ENCODE data around the gene GABARAP.
A peak's percentile ranks its signal among the peaks of the same experiment; 100 is the strongest.

Gene GABARAP

DNA sequence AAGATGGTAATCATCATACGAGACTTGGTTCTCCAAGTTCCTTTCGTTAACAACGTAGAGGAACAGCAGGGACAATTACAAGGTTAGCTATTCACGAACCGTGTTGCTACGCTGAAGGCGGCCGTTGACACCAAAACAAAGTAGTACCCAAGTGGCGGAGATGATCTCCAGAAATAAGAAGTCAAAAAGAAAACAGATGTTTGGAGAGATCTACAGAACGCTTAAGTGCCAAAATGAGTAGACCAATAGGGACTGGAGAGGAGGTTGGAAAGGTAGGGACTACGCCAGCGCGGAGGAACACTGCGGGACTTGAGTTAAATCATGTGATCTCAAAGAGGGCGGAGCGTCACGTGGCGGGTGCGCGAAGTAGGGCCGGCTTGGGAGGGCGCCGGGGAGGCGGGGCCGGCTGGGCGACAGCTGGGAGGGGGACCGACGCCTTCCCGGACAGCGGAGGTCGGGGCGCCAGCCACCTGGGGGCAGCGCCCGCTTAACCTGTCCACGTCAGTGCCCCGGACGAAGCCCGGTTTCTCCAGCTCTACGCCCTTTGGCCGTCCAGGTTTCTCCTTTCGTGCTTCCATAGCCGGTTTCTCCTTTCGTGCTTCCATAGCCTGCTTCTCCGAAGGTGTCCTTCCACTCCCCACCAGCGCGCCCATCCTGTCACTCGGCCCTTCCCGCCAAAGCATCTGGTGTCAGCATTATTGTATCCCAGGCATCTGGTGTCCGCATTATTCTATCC, 636 bp upstream of the GABARAP start:
- intact Hi-C loops (cut with DNase I) = loop anchor here (1.0 kb wide), 1 partner anchor 8 kb away; the partner anchor contains the start of gene CTDNEP1
- DNase-seq = peak; percentile 89 to 99 (median 92)

DNA sequence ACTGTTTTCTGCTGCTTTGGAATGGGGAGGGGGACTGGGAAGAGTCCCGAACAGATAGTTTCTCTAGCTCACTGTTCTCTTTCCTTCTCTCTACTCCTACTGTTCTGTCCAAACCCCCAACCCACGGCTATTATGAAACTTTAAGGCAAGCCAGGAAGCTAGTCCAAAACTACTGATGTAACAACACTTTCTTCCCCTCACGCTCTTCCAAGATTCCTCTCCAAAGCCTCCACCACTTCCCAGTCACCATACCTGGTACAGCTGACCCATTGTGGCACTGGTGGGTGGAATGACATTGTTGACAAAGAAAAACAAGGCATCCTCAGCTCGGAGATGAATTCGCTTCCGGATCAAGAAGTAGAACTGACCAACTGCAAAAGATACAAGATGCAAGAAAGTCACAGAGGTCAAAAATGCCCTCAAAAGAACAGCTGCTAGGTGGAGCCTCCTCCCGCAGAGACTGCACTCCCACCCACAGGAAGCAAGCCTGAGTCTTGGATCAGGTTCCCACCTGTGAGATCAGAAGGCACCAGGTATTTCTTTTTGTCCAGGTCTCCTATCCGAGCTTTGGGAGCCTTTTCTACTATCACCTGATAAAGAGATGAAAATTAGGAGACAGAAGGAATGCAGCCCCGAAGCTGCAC, 1.0 kb downstream of the GABARAP start:
- DNase-seq = no peak
- intact Hi-C loops (cut with DNase I) = no loop called here

- intact Hi-C loops (cut with DNase I) = no loop called here
- DNase-seq = peak in 1 of 10 donors; percentile 25
Measured at GRCh38 chr17:7240375-7240774, 1.9 kb downstream of the GABARAP start.

DNA sequence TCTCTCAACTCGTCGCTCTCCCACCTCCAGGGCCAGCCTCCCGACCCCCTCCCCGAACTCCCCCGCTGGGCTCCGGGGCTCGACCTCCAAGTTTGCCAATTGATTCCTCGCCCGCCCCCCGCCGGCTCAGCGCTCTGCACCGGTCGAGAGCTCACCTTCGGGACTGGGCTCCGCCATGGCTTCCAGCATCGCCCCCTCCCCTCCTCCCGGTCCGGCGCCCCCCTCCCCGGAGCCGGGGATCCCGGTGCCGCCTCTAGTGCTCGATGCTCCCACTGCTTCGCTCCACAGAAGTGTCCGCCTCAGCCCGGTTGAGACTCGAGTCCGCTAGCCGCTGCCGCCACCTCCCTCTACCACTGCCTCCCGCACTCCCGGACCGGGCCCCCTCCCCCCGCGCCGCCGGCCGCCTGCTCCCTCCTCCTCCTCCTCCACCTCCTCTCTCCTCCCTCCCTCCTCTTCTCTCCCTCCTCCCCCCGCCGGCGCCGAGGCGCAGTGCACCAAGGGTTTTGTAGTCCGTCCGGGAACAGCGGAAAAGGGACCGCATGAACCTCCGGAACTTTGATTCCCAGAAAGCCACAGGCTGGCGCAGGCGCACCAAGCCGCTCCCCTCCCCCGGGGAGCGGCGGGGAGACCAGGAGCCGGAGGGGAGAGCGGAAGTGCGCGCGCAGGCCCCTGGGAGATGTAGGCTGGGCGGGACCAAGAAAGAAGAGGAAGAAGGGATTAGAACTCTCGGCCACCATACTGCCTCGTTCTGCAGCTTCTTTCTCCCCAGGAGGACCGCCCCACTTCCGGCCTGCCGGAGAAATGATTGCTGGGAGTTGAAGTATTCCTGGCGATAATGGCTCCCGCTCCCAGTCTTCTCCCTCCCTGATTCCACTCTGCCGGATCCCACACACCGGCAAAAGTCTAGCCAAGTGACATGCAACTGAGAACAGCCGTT, 2.9 kb downstream of the GABARAP start, which contains the start of gene PHF23:
Gene PHF23, minus strand, starts transcription at position 367 of the 937 bp plus-strand sequence. Its CDS starts 178 bp downstream, at position 189.
- peak; percentile 97 to 100 (median 99) for DNase-seq
- intact Hi-C loops (cut with DNase I) = no loop called here

DNA sequence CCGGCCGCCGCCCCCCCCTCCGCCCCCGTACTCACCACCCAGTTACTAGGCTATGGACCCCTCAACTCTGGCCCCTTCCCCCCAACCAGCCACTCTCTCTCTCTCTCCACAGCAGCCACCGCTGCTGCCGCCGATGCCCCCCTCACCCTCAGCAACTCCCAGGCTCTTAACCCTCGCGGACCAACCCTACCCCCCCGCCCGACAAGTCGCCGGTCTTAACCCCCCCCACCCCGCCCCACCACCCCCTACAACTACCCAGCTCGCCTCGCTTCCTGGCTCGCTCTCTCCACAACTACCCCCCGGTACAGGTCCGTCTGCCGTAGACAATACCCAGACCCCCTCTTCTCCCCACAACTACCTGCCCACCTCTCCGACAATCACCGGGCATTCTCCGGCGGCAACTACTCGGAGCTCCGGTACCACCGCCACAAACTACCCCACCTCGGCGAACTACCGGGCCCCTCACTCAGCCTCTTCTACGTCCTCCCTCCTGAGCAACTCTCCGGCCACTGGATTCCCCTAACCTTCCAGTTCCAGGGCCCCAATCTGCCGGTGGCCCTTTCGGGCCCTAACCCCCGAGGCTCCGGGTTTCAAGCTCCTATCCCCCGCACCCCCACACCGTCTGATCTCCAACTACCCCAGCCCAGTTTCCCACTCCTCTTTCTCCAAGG, 3.7 kb downstream of the GABARAP start:
- DNase-seq = peak in 3 of 10 donors; percentile 70 to 81 (median 80)
- intact Hi-C loops (cut with DNase I) = no loop called here

- DNase-seq = peak; percentile 56 to 91 (median 62)
- intact Hi-C loops (cut with DNase I) = no loop called here
Measured at GRCh38 chr17:7237761-7238419, 4.4 kb downstream of the GABARAP start.

GRCh38 chr17:7237266-7237760, 4.9 kb downstream of the GABARAP start:
- DNase-seq = peak in 1 of 10 donors; percentile 2
- intact Hi-C loops (cut with DNase I) = no loop called here

DNA sequence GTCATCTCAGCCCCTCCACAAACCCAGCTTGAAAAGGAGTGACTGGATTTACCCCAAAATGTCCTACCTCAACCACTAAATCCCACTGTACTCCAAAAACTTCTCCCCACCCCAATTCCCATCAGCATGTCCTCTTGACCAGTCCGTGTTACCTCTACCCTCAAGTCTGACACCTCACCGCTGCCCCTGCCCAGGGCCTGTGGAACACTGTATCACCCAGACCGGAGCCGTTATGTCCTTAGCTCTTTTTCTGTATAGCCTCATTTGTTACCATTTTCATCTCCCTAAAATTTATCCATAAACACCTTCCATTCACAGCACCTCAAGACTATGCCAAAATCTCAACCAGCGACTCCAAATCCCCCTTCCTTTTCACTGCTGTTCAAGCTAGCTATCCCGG, 5.4 kb downstream of the GABARAP start:
- DNase-seq = peak in 3 of 10 donors; percentile 7 to 64 (median 20)
- intact Hi-C loops (cut with DNase I) = no loop called here

DNA sequence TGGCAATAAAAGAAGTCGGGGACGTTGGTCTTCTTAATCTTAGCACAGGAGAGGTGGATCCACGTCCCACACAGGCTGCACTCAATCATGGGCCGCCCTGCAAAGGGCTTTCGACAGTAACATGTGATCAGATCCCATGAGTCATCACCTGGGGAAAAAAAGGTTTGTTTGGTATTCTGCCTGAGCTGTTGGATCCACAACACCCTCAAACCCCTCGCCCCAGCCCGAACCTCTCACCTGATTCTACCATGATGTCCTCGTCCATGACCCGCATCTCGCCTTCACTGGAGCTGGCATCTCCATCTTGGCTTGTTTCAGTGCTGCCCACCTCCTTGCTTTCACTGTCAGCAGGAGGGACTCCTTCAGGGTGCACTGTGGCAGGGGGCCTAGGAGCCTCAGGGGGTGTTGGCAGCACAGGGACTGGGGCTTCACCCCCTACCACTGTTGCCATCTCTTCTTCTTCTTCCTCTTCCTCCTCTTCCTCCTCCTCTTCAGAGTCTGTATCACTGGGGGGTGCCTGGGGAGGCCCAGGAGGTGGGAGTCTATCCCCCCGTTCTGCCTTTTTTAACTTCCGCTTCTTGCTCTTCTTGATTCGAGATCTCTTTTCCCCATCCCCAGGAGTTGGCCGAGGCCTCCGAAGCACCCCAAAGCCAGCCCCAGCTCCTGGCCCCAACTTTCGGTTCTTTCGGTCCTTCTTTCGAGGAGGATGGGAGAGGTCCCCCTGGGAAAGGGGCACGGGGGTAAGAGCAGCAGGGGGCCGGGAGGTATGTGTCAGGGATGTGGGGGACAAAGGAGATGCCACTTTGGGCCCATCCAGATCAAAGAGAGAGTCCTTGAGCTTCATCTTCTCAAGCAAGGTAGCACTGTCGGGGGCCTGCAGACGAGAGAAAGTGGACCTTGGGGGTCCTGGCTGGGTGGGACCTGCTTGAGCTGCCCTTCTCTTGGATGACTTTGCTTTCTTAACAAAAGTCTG, 6.3 kb downstream of the GABARAP start:
- peak in 3 of 10 donors; percentile 60 to 78 (median 62) for DNase-seq
- intact Hi-C loops (cut with DNase I) = no loop called here

DNA sequence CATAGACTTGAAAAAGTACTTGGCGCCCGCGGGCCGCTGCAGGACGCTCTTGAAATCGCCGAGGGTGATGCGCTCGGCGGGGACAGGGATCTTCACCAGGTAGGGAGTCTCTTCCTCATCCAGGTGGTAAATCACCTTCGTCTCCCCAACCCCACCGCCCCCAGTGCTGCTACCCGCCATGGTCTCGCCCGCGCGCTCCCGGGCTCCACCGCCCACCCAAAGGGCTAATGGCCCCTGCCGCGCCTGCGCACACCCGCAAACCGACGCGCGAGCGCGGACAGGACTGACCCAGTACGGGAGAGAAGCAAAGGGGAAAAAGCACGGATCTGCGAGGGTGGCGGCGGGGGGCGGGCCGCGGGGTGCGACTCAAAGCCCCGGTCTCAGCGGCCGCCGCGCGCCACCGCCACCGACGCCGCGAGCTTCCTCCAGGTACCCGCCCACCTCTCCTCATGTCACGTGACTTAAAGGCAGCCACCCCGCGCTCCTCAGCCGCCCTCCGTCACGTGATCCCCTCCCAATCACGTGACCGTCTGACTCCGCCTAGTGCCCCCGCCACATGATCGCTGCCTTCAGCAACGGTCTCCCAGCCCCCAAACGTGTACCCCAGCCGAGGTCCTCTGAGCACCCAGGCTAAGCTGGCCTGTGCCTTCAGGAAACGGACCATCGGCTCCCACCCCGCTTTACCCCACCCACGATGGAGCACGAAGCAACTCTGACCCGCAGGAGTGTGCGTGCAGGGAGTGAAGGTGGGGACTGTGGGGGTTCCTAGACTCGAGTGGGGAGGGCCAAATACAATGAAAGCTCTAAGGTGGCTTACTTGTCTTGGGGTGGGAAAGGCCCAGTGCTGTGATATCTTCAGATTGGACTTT, 7.9 kb downstream of the GABARAP start, which contains the start of gene DVL2:
Gene DVL2, minus strand, starts transcription at position 435 of the 869 bp plus-strand sequence. Its CDS starts 255 bp downstream, at position 180.
- intact Hi-C loops (cut with DNase I) = no loop called here
- peak; percentile 94 to 99 (median 96) for DNase-seq

DNA sequence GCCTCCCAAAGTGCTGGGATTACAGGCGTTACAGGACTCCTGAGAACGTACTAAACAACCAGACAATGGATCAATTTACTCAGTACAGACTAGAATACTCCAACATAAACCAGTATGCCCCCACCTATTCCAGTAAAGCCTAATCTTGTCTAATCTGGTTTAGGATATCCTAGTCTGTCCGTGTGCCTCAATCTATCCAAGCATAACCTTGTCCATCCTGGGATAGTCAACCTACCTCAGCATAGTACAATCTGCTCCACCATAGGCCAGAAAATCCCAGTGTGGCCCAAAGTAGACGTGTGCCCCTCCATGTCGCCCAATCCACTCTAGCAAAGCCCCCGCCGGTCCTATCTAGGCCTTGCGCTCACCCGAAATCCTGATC, 8.6 kb downstream of the GABARAP start:
- intact Hi-C loops (cut with DNase I) = no loop called here
- peak in 1 of 10 donors; percentile 9 for DNase-seq

- no peak for DNase-seq
- intact Hi-C loops (cut with DNase I) = no loop called here
Measured at GRCh38 chr17:7232114-7232513, 10.1 kb downstream of the GABARAP start.

DNA sequence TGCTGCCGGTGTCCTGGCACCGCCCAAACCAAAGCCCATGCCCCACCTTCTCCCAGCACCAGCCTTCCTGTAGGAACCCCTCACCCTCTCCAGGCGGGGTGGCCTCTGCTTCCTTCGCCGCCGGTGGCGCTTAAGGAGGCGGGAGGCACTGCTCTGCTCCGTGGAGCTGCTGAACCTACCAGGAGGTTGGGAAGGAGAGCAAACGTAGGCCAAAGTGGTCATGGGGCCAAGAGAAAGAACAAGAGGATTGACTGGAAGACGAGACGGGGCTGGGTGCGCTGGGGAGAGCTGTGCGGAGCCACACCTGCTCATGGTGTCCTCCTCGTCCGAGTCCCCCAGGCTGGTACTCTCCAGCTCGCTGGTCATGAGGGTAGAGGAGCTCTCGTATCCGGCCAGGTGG, 12.7 kb downstream of the GABARAP start:
- intact Hi-C loops (cut with DNase I) = no loop called here
- peak in 2 of 10 donors; percentile 6 to 70 for DNase-seq

DNA sequence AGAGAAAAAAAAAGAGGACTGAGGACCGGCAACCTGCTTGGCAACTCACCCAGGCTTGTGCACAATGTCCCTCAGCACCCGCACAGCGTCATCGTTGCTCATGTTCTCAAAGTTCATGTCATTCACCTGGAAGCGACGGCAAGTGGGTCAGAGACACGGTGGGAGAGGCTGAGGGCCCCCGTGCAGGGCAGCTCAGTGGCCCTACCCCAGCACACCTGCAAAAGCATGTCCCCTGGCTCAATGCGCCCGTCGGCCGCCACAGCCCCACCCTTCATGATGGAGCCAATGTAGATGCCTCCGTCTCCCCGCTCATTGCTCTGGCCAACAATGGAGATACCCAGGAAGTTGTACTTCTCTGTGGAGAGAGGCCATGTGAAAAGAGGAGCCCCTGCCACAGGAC, 13.3 kb downstream of the GABARAP start:
- intact Hi-C loops (cut with DNase I) = no loop called here

GRCh38 chr17:7226721-7227710, 15.2 kb downstream of the GABARAP start:
- intact Hi-C loops (cut with DNase I) = no loop called here
- peak in 1 of 10 donors; percentile 84 for DNase-seq

More for the DNA sequence above, 13.3 kb downstream of the GABARAP start:
- peak in 1 of 10 donors; percentile 52 for DNase-seq
